Measurements from ENCODE around the gene USP47.

Gene USP47

GRCh38 chr11:12001186-12001585, 159.4 kb downstream of the USP47 start:
- TF ChIP-seq, protein P1, sequence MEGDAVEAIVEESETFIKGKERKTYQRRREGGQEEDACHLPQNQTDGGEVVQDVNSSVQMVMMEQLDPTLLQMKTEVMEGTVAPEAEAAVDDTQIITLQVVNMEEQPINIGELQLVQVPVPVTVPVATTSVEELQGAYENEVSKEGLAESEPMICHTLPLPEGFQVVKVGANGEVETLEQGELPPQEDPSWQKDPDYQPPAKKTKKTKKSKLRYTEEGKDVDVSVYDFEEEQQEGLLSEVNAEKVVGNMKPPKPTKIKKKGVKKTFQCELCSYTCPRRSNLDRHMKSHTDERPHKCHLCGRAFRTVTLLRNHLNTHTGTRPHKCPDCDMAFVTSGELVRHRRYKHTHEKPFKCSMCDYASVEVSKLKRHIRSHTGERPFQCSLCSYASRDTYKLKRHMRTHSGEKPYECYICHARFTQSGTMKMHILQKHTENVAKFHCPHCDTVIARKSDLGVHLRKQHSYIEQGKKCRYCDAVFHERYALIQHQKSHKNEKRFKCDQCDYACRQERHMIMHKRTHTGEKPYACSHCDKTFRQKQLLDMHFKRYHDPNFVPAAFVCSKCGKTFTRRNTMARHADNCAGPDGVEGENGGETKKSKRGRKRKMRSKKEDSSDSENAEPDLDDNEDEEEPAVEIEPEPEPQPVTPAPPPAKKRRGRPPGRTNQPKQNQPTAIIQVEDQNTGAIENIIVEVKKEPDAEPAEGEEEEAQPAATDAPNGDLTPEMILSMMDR (IDR thresholded peaks at IDR 0.05; ENCODE audit: low read depth, low read length), result no peak
- H3K4me3 ChIP-seq (ENCODE audit: low read depth, low read length), result no peak overlapping the region

DNA sequence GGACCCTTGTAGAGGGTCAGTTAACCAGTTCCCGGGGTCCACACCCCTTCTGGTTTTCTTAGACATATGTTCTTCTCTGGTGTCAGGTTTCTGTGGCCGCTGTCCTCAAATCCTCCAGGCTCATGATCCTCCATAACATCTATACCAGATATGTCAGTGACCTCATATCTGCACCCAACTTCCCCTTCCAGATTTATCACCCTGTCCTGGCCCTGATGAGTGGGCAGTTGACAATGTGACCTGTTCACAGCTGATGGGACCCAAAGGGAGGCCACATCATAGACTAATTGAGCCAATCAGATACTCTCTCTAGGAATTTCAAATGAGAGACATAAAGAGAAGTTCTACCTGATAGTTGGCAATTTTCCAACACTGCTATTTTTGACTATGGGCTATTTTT, 161.6 kb downstream of the USP47 start:
- no peak overlapping the region for H3K4me3 ChIP-seq (ENCODE audit: low read depth, low read length)
- TF ChIP-seq, protein P1 (IDR thresholded peaks at IDR 0.05; ENCODE audit: low read depth, low read length), result no peak

DNA sequence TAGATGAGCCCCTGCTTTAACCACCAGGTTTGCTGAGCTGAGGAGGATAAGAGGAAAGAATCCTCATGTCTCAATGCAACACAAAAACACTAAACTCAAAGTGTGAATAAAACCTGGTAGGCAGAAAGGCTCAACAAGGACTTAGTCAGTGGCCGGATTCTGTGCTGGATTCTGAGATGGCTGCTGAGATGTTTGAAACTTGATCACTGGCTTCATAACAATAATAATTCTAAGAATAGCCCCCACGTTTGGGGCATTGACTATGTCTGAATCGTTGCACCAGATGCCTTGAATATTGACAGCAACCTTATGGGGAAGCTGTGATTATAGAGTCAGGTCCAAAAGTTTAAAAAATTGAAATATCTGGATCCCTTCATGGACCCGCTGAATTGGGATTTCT, 162.0 kb downstream of the USP47 start:
- TF ChIP-seq, protein P1 (IDR thresholded peaks at IDR 0.05; ENCODE audit: low read depth, low read length), result no peak

GRCh38 chr11:12005061-12005460, 163.3 kb downstream of the USP47 start:
- TF ChIP-seq, protein P1 (IDR thresholded peaks at IDR 0.05; ENCODE audit: low read depth, low read length), result no peak
- H3K4me3 ChIP-seq (ENCODE audit: low read depth, low read length), result peak overlapping the region; percentile 49

More for the DNA sequence above, 162.0 kb downstream of the USP47 start:
- no peak overlapping the region for H3K4me3 ChIP-seq (ENCODE audit: low read depth, low read length)

GRCh38 chr11:12005476-12005875, 163.7 kb downstream of the USP47 start:
- H3K4me3 ChIP-seq (ENCODE audit: low read depth, low read length), result peak overlapping the region; percentile 49
- TF ChIP-seq, protein P1 (IDR thresholded peaks at IDR 0.05; ENCODE audit: low read depth, low read length), result no peak

DNA sequence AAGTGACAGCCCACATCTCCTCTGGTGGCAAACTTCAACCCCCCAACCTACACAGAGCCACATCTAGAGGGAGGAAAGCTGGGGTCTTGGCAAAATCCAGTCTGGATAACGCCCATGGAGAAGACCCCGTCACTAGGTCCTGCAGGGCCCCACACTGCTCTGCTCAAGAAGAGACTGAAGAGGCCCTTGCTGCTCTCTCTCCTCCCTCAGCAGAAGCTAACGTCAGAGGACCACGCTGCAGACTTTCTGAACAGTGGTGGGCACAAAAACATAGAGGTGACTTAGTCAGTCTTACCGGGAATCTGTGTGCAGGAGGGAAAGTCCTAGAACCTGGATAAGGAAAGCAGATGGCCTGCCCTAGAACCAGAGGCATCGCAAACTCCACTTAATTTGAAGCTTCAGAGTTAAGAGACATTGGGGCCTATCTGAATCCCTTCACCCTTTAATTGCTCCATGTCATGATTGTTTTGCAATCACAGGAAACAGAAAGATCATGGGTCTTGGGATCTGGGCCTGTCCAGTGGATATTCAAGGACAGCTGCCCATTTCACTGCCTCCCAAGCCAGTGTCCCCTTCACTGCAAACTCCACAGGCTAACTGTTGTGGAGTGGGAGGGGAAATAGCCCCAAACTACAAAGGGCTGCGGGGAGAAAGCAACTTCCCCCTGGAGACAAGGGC, 164.9 kb downstream of the USP47 start:
- TF ChIP-seq, protein P1 (IDR thresholded peaks at IDR 0.05; ENCODE audit: low read depth, low read length), result no peak
- peak overlapping the region; percentile 87 for H3K4me3 ChIP-seq (ENCODE audit: low read depth, low read length)

- H3K4me3 ChIP-seq (ENCODE audit: low read depth, low read length), result peak overlapping the region; percentile 87
- TF ChIP-seq, protein P1 (IDR thresholded peaks at IDR 0.05; ENCODE audit: low read depth, low read length), result no peak
Measured at GRCh38 chr11:12007230-12007593, 165.4 kb downstream of the USP47 start.

Data from WI38 (cell line).